Right lobe of liver (tissue), 4 donors: Measurements from ENCODE around the gene SSTR1.

Experiments used
- POLR2A ChIP-seq: fragments of 450-650 bp; IDR thresholded peaks from one replicate; pipeline ENCODE4 v1.6.1; 2017; ENCODE audit warnings: antibody characterized with exemption, mild to moderate bottlenecking
- TF ChIP-seq, protein P1 (sequence below), 4 donors: fragments of 200-600 bp in 3 of 4; fragments of 450-650 bp in 1 of 4; IDR thresholded peaks; one replicate each; pipeline versions ENCODE4 v1.5.1 to v1.8.0; 2016 to 2022; ENCODE audit warnings: antibody characterized with exemption in 4 of 4, mild to moderate bottlenecking in 2 of 4
- donor health status: DM: no; HTN: no; CAD: no.
- donor health status: DM: no; HTN: no; CAD: no.
- donor health status: DM: no; HTN: yes; CAD: no.

DNA sequence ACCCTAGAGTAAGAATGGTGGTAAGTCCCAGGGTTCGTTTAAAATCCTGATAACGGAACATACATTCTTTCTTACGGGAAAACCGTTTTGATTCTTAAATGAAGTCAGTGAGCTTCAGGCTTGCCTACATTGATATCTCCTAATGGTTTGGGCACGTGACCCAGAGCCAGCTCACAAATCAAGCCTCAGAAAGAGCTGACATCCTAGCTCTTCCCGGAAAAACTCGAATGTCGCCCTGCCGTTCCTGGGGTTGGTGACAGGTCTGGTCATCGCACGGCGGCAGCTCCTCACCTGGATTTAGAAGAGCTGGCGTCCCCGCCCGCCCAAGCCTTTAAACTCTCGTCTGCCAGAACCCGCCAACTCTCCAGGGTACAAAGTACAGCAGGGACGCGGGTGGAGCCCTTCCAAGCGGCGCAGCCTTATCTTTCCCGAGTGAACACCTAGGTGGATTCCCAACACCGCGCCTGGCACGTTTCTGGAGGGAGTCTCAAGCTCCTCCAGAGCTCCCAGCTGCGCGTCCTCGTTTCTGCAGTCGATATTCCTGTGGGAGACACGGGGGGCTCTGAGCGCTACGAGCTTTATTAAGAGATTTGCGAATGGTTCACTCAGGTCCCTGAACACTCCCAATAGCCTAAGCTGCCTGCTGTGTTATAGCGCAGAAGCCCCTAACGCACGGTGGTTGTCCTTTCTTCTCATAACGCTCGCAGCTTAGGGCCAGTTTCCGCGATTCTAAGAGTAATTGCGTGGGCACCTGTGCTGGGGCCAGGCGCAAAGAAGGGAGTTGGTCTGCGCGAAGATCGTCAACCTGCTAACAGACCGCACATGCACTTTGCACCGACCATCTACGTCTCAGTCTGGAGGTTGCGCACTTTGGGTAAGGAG, at the start of gene SSTR1:
- TF ChIP-seq, protein P1, sequence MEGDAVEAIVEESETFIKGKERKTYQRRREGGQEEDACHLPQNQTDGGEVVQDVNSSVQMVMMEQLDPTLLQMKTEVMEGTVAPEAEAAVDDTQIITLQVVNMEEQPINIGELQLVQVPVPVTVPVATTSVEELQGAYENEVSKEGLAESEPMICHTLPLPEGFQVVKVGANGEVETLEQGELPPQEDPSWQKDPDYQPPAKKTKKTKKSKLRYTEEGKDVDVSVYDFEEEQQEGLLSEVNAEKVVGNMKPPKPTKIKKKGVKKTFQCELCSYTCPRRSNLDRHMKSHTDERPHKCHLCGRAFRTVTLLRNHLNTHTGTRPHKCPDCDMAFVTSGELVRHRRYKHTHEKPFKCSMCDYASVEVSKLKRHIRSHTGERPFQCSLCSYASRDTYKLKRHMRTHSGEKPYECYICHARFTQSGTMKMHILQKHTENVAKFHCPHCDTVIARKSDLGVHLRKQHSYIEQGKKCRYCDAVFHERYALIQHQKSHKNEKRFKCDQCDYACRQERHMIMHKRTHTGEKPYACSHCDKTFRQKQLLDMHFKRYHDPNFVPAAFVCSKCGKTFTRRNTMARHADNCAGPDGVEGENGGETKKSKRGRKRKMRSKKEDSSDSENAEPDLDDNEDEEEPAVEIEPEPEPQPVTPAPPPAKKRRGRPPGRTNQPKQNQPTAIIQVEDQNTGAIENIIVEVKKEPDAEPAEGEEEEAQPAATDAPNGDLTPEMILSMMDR (IDR thresholded peaks at IDR 0.05), result no peak
- no peak for TF ChIP-seq POLR2A
